ENCODE measurements around the gene TFAP2A. TPM values are rescaled to one million over a fixed set of nuclear protein-coding genes. Genes with fewer than 3 reads are reported as not detected.

TFAP2A gene
- 10 to 100 TPM; 20.9 to 28.8 TPM for polyA plus RNA-seq

GRCh38 chr6:10414756-10415616 lies at the start of gene TFAP2A:
Gene TFAP2A, minus strand, starts transcription at chr6:10415074. Its CDS starts 83 bp downstream, at chr6:10414991.
- Histone ChIP-seq H3K4me1 (ENCODE audit: control insufficient read depth in 2 of 2, insufficient read depth in 2 of 2, low read length in 1 of 2) (peaks cover 3% of the 10 kb centered on the region in 2 donors), H3K36me3 (ENCODE audit: control insufficient read depth in 2 of 2, insufficient read depth in 2 of 2, low read length in 1 of 2) (no peaks in the 10 kb centered on the region), H3K4me3 (ENCODE audit: low read depth in 1 of 2, low read length in 2 of 2) (peak within 1 kb of the TSS; percentile 78 to 87), H3K27ac (ENCODE audit: low read depth in 2 of 2, low read length in 1 of 2) (peak within 1 kb of the TSS; percentile 95 to 99), H3K27me3 (ENCODE audit: control insufficient read depth in 1 of 2, insufficient read depth in 2 of 2, low read length in 2 of 2) (peaks cover 0 to 3% of the 10 kb centered on the region in 2 donors), H3K9me3 (ENCODE audit: control insufficient read depth in 2 of 2, insufficient read depth in 1 of 2, low read depth in 1 of 2, low read length in 1 of 2) (peaks cover 0 to 2% of the 10 kb centered on the region in 2 donors)
- 5 to 8% methylated on average over 50 to 58 of the region's 58 CpGs for WGBS, 2 donors

GRCh38 chr6:10463491-10464481 lies 48.9 kb upstream of the TFAP2A start:
- H3K9me3 ChIP-seq (ENCODE audit: control insufficient read depth in 2 of 2, insufficient read depth in 1 of 2, low read depth in 1 of 2, low read length in 1 of 2), result no peaks in the 10 kb centered on the region
- H3K27ac ChIP-seq (ENCODE audit: low read depth in 2 of 2, low read length in 1 of 2), result no peak overlapping the region
- WGBS, 2 donors, result 62 to 66% methylated on average over 16 of the region's 16 CpGs
- no peak overlapping the region for H3K4me3 ChIP-seq (ENCODE audit: low read depth in 1 of 2, low read length in 2 of 2)
- H3K36me3 ChIP-seq (ENCODE audit: control insufficient read depth in 2 of 2, insufficient read depth in 2 of 2, low read length in 1 of 2), result no peaks in the 10 kb centered on the region
- H3K4me1 ChIP-seq (ENCODE audit: control insufficient read depth in 2 of 2, insufficient read depth in 2 of 2, low read length in 1 of 2), result no peaks in the 10 kb centered on the region
- H3K27me3 ChIP-seq (ENCODE audit: control insufficient read depth in 1 of 2, insufficient read depth in 2 of 2, low read length in 2 of 2), result peaks cover 0 to 3% of the 10 kb centered on the region in 2 donors

GRCh38 chr6:10463040-10463439 lies 48.2 kb upstream of the TFAP2A start:
- peaks cover 0 to 3% of the 10 kb centered on the region in 2 donors for H3K27me3 ChIP-seq (ENCODE audit: control insufficient read depth in 1 of 2, insufficient read depth in 2 of 2, low read length in 2 of 2)
- H3K36me3 ChIP-seq (ENCODE audit: control insufficient read depth in 2 of 2, insufficient read depth in 2 of 2, low read length in 1 of 2), result no peaks in the 10 kb centered on the region
- no peaks in the 10 kb centered on the region for H3K9me3 ChIP-seq (ENCODE audit: control insufficient read depth in 2 of 2, insufficient read depth in 1 of 2, low read depth in 1 of 2, low read length in 1 of 2)
- no peaks in the 10 kb centered on the region for H3K4me1 ChIP-seq (ENCODE audit: control insufficient read depth in 2 of 2, insufficient read depth in 2 of 2, low read length in 1 of 2)
- H3K4me3 ChIP-seq (ENCODE audit: low read depth in 1 of 2, low read length in 2 of 2), result no peak overlapping the region
- WGBS, 2 donors, result 84 to 89% methylated on average over 12 of the region's 12 CpGs
- H3K27ac ChIP-seq (ENCODE audit: low read depth in 2 of 2, low read length in 1 of 2), result no peak overlapping the region

- Histone ChIP-seq H3K27ac (ENCODE audit: low read depth in 2 of 2, low read length in 1 of 2) (no peak overlapping the region), H3K4me3 (ENCODE audit: low read depth in 1 of 2, low read length in 2 of 2) (no peak overlapping the region), H3K27me3 (ENCODE audit: control insufficient read depth in 1 of 2, insufficient read depth in 2 of 2, low read length in 2 of 2) (peaks cover 0 to 3% of the 10 kb centered on the region in 2 donors), H3K9me3 (ENCODE audit: control insufficient read depth in 2 of 2, insufficient read depth in 1 of 2, low read depth in 1 of 2, low read length in 1 of 2) (no peaks in the 10 kb centered on the region), H3K36me3 (ENCODE audit: control insufficient read depth in 2 of 2, insufficient read depth in 2 of 2, low read length in 1 of 2) (no peaks in the 10 kb centered on the region), H3K4me1 (ENCODE audit: control insufficient read depth in 2 of 2, insufficient read depth in 2 of 2, low read length in 1 of 2) (no peaks in the 10 kb centered on the region)
- WGBS, 2 donors, result 75 to 82% methylated on average over 1 of the region's 1 CpG
Observed at GRCh38 chr6:10461850-10462249, 47.0 kb upstream of the TFAP2A start.

GRCh38 chr6:10460096-10460495 lies 45.2 kb upstream of the TFAP2A start:
- Histone ChIP-seq H3K4me1 (ENCODE audit: control insufficient read depth in 2 of 2, insufficient read depth in 2 of 2, low read length in 1 of 2) (no peaks in the 10 kb centered on the region), H3K36me3 (ENCODE audit: control insufficient read depth in 2 of 2, insufficient read depth in 2 of 2, low read length in 1 of 2) (no peaks in the 10 kb centered on the region), H3K27me3 (ENCODE audit: control insufficient read depth in 1 of 2, insufficient read depth in 2 of 2, low read length in 2 of 2) (peaks cover 0 to 3% of the 10 kb centered on the region in 2 donors), H3K4me3 (ENCODE audit: low read depth in 1 of 2, low read length in 2 of 2) (no peak overlapping the region), H3K9me3 (ENCODE audit: control insufficient read depth in 2 of 2, insufficient read depth in 1 of 2, low read depth in 1 of 2, low read length in 1 of 2) (no peaks in the 10 kb centered on the region), H3K27ac (ENCODE audit: low read depth in 2 of 2, low read length in 1 of 2) (no peak overlapping the region)
- WGBS, 2 donors, result 66 to 68% methylated on average over 5 of the region's 5 CpGs

DNA sequence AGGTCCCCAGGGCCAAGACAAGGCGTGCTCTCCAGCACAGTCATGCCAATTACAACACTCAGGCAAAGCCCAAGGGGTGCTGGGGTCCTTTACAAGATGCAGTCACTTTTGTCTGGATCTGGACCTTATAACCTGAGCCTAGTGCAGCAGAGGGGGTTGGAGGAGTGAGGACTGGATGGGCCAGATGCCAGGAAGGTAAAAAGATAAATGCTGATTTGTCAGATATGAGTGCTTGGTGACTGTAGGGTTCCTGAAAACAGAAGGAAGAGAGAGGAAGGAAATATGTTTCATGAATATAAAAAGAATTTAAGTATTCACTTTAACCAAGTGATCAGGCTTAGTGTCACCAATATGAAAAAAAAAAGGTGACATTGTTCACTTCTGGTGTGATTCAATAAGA lies 43.4 kb upstream of the TFAP2A start:
- Histone ChIP-seq H3K27ac (ENCODE audit: low read depth in 2 of 2, low read length in 1 of 2) (no peak overlapping the region), H3K4me1 (ENCODE audit: control insufficient read depth in 2 of 2, insufficient read depth in 2 of 2, low read length in 1 of 2) (no peaks in the 10 kb centered on the region), H3K4me3 (ENCODE audit: low read depth in 1 of 2, low read length in 2 of 2) (no peak overlapping the region), H3K36me3 (ENCODE audit: control insufficient read depth in 2 of 2, insufficient read depth in 2 of 2, low read length in 1 of 2) (no peaks in the 10 kb centered on the region), H3K9me3 (ENCODE audit: control insufficient read depth in 2 of 2, insufficient read depth in 1 of 2, low read depth in 1 of 2, low read length in 1 of 2) (no peaks in the 10 kb centered on the region), H3K27me3 (ENCODE audit: control insufficient read depth in 1 of 2, insufficient read depth in 2 of 2, low read length in 2 of 2) (peaks cover 0 to 3% of the 10 kb centered on the region in 2 donors)
- WGBS, 2 donors, result 70 to 81% methylated on average over 1 of the region's 1 CpG

- Histone ChIP-seq H3K4me1 (ENCODE audit: control insufficient read depth in 2 of 2, insufficient read depth in 2 of 2, low read length in 1 of 2) (peaks cover 0 to 2% of the 10 kb centered on the region in 2 donors), H3K36me3 (ENCODE audit: control insufficient read depth in 2 of 2, insufficient read depth in 2 of 2, low read length in 1 of 2) (no peaks in the 10 kb centered on the region), H3K27ac (ENCODE audit: low read depth in 2 of 2, low read length in 1 of 2) (no peak overlapping the region), H3K27me3 (ENCODE audit: control insufficient read depth in 1 of 2, insufficient read depth in 2 of 2, low read length in 2 of 2) (no peaks in the 10 kb centered on the region), H3K4me3 (ENCODE audit: low read depth in 1 of 2, low read length in 2 of 2) (no peak overlapping the region), H3K9me3 (ENCODE audit: control insufficient read depth in 2 of 2, insufficient read depth in 1 of 2, low read depth in 1 of 2, low read length in 1 of 2) (no peaks in the 10 kb centered on the region)
Observed at GRCh38 chr6:10453596-10453995, 38.7 kb upstream of the TFAP2A start.

- H3K9me3 ChIP-seq (ENCODE audit: control insufficient read depth in 2 of 2, insufficient read depth in 1 of 2, low read depth in 1 of 2, low read length in 1 of 2), result no peaks in the 10 kb centered on the region
- H3K4me1 ChIP-seq (ENCODE audit: control insufficient read depth in 2 of 2, insufficient read depth in 2 of 2, low read length in 1 of 2), result peaks cover 0 to 2% of the 10 kb centered on the region in 2 donors
- H3K36me3 ChIP-seq (ENCODE audit: control insufficient read depth in 2 of 2, insufficient read depth in 2 of 2, low read length in 1 of 2), result no peaks in the 10 kb centered on the region
- H3K27me3 ChIP-seq (ENCODE audit: control insufficient read depth in 1 of 2, insufficient read depth in 2 of 2, low read length in 2 of 2), result no peaks in the 10 kb centered on the region
- 31 to 39% methylated on average over 11 of the region's 11 CpGs for WGBS, 2 donors
- H3K27ac ChIP-seq (ENCODE audit: low read depth in 2 of 2, low read length in 1 of 2), result peak overlapping the region; percentile 2 to 72
- H3K4me3 ChIP-seq (ENCODE audit: low read depth in 1 of 2, low read length in 2 of 2), result no peak overlapping the region
Observed at GRCh38 chr6:10451828-10452509, 37.1 kb upstream of the TFAP2A start.

GRCh38 chr6:10451394-10451793 lies 36.5 kb upstream of the TFAP2A start:
- H3K36me3 ChIP-seq (ENCODE audit: control insufficient read depth in 2 of 2, insufficient read depth in 2 of 2, low read length in 1 of 2), result no peaks in the 10 kb centered on the region
- H3K9me3 ChIP-seq (ENCODE audit: control insufficient read depth in 2 of 2, insufficient read depth in 1 of 2, low read depth in 1 of 2, low read length in 1 of 2), result no peaks in the 10 kb centered on the region
- peak overlapping the region; percentile 2 to 44 for H3K27ac ChIP-seq (ENCODE audit: low read depth in 2 of 2, low read length in 1 of 2)
- H3K4me1 ChIP-seq (ENCODE audit: control insufficient read depth in 2 of 2, insufficient read depth in 2 of 2, low read length in 1 of 2), result peaks cover 0 to 2% of the 10 kb centered on the region in 2 donors
- 55 to 64% methylated on average over 6 of the region's 6 CpGs for WGBS, 2 donors
- no peaks in the 10 kb centered on the region for H3K27me3 ChIP-seq (ENCODE audit: control insufficient read depth in 1 of 2, insufficient read depth in 2 of 2, low read length in 2 of 2)
- H3K4me3 ChIP-seq (ENCODE audit: low read depth in 1 of 2, low read length in 2 of 2), result no peak overlapping the region
